ENCODE measurements around the gene POMT2. TPM values are rescaled to one million over a fixed set of nuclear protein-coding genes. Genes with fewer than 3 reads are reported as not detected.

POMT2 gene
- total RNA-seq, 2 donors from 2014 or later = 9.7 to 11.5 TPM

GRCh38 chr14:77270361-77271112 is 50.1 kb downstream of the POMT2 start:
- Histone ChIP-seq H3K4me3 (peak overlapping the region in 1 of 2 donors; percentile 15), H3K4me1 (no peaks in the 10 kb centered on the region), H3K27me3 (peaks cover 0 to 10% of the 10 kb centered on the region in 2 donors), H3K36me3 (no peaks in the 10 kb centered on the region), H3K9me3 (peaks cover 0 to 15% of the 10 kb centered on the region in 2 donors), H3K27ac (no peak overlapping the region)
- no peak for TF ChIP-seq CTCF (IDR thresholded peaks at IDR 0.05)
- DNase-seq (ENCODE audit: low spot score) = no peak

GRCh38 chr14:77268989-77269600 is 51.6 kb downstream of the POMT2 start:
- peaks cover 0 to 15% of the 10 kb centered on the region in 2 donors for H3K9me3 ChIP-seq
- no peak for TF ChIP-seq CTCF (IDR thresholded peaks at IDR 0.05)
- H3K27ac ChIP-seq = no peak overlapping the region
- H3K27me3 ChIP-seq = peaks cover 0 to 10% of the 10 kb centered on the region in 2 donors
- DNase-seq (ENCODE audit: low spot score) = no peak
- H3K4me1 ChIP-seq = no peaks in the 10 kb centered on the region
- H3K36me3 ChIP-seq = no peaks in the 10 kb centered on the region
- H3K4me3 ChIP-seq = no peak overlapping the region

- H3K9me3 ChIP-seq = peaks cover 0 to 9% of the 10 kb centered on the region in 2 donors
- no peak for DNase-seq (ENCODE audit: low spot score)
- no peak for TF ChIP-seq CTCF (IDR thresholded peaks at IDR 0.05)
- H3K27me3 ChIP-seq = peaks cover 0 to 10% of the 10 kb centered on the region in 2 donors
- no peak overlapping the region for H3K27ac ChIP-seq
- no peak overlapping the region for H3K4me3 ChIP-seq
- H3K36me3 ChIP-seq = no peaks in the 10 kb centered on the region
- H3K4me1 ChIP-seq = no peaks in the 10 kb centered on the region
These were observed 52.6 kb downstream of the POMT2 start for GRCh38 chr14:77267937-77268699.

- no peaks in the 10 kb centered on the region for H3K4me1 ChIP-seq
- H3K4me3 ChIP-seq = no peak overlapping the region
- peaks cover 0 to 10% of the 10 kb centered on the region in 2 donors for H3K27me3 ChIP-seq
- H3K36me3 ChIP-seq = no peaks in the 10 kb centered on the region
- peaks cover 0 to 9% of the 10 kb centered on the region in 2 donors for H3K9me3 ChIP-seq
- DNase-seq (ENCODE audit: low spot score) = no peak
- no peak for TF ChIP-seq CTCF (IDR thresholded peaks at IDR 0.05)
- no peak overlapping the region for H3K27ac ChIP-seq
These were observed 54.3 kb downstream of the POMT2 start for GRCh38 chr14:77266336-77266735.

- peaks cover 0 to 9% of the 10 kb centered on the region in 2 donors for H3K9me3 ChIP-seq
- H3K27me3 ChIP-seq = peaks cover 0 to 4% of the 10 kb centered on the region in 2 donors
- no peaks in the 10 kb centered on the region for H3K36me3 ChIP-seq
- TF ChIP-seq CTCF (IDR thresholded peaks at IDR 0.05) = no peak
- DNase-seq (ENCODE audit: low spot score) = no peak
- H3K27ac ChIP-seq = no peak overlapping the region
- H3K4me3 ChIP-seq = no peak overlapping the region
- no peaks in the 10 kb centered on the region for H3K4me1 ChIP-seq
These were observed 54.9 kb downstream of the POMT2 start for GRCh38 chr14:77265561-77266335.

Measured in right atrium auricular region (tissue), 2 donors.